Measurements from ENCODE around the gene ADARB2.
"Not testable (repeated sequence)": the region's sequence is repeated elsewhere in the genome, so short reads cannot be mapped to it uniquely, and the experiment has no call there.

The ADARB2 gene

DNA sequence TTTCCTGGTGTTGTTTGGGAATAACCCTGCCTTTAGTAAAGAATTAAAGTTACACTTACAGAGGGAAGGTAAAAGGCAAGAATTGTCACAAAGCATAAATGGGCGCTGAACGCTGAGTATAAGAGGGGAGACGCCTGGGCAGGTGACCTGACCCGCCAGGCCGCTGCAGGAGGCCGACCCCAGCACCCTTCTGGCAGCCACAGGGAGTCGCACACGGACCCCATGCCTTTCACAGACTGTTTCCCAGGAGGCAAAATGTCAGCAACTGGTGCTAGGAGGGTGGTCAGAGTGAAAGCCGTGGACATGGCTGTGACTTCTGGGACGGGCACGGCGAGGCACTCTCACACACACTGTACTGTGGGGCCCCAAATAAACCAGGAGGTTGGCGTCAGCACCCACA, 392.9 kb downstream of the ADARB2 start:
- Histone ChIP-seq H3K27me3 (ENCODE audit: insufficient read depth, poor library complexity, severe bottlenecking) (no peaks in the 10 kb centered on the region), H3K27ac (replicated peaks) (no peak overlapping the region), H3K4me3 (replicated peaks; ENCODE audit: insufficient read depth, low read length) (no peak overlapping the region)
- TF ChIP-seq GABPA (IDR thresholded peaks at IDR 0.05; ENCODE audit: low read depth) (no peak), POLR2AphosphoS5 (IDR thresholded peaks at IDR 0.05; ENCODE audit: low read depth) (no peak), SPI1 (IDR thresholded peaks at IDR 0.05; ENCODE audit: borderline replicate concordance, low read depth) (no peak), CTCF (IDR thresholded peaks at IDR 0.05; ENCODE audit: insufficient read depth, low read length) (no peak), REST (IDR thresholded peaks at IDR 0.05; ENCODE audit: insufficient replicate concordance, low read depth) (no peak)
- DNase-seq (ENCODE audit: low read depth in 1 of 2, low spot score in 1 of 2) = no peak

- no peaks in the 10 kb centered on the region for H3K27me3 ChIP-seq (ENCODE audit: insufficient read depth, poor library complexity, severe bottlenecking)
- no peak overlapping the region for H3K27ac ChIP-seq (replicated peaks)
- TF ChIP-seq CTCF (IDR thresholded peaks at IDR 0.05; ENCODE audit: insufficient read depth, low read length) (no peak), POLR2AphosphoS5 (IDR thresholded peaks at IDR 0.05; ENCODE audit: low read depth) (no peak), GABPA (IDR thresholded peaks at IDR 0.05; ENCODE audit: low read depth) (no peak), SPI1 (IDR thresholded peaks at IDR 0.05; ENCODE audit: borderline replicate concordance, low read depth) (no peak), REST (IDR thresholded peaks at IDR 0.05; ENCODE audit: insufficient replicate concordance, low read depth) (no peak)
- H3K4me3 ChIP-seq (replicated peaks; ENCODE audit: insufficient read depth, low read length) = no peak overlapping the region
- no peak for DNase-seq (ENCODE audit: low read depth in 1 of 2, low spot score in 1 of 2)
These were observed 394.1 kb downstream of the ADARB2 start for GRCh38 chr10:1343176-1343575.

DNA sequence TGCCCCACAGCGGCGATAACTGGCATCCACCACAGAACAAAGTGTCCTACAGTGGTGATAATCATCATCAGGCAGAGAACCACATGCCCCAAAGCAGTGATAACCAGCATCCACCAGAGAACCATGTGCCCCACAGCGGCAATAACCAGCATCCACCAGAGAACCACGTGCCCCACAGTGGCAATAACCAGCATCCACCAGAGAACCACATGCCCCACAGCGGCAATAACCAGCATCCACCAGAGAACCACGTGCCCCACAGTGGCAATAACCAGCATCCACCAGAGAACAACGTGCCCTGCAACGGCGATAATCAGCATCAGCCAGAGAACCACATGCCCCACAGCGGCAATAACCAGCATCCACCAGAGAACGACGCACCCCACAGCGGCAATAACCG, 396.3 kb downstream of the ADARB2 start:
- H3K4me3 ChIP-seq (replicated peaks; ENCODE audit: insufficient read depth, low read length); DNase-seq (ENCODE audit: low read depth in 1 of 2, low spot score in 1 of 2); H3K27ac ChIP-seq (replicated peaks); H3K27me3 ChIP-seq (ENCODE audit: insufficient read depth, poor library complexity, severe bottlenecking): not testable (repeated sequence)

- DNase-seq (ENCODE audit: low read depth in 1 of 2, low spot score in 1 of 2) = no peak
- H3K27ac ChIP-seq (replicated peaks) = no peak overlapping the region
- no peak for TF ChIP-seq REST (IDR thresholded peaks at IDR 0.05; ENCODE audit: insufficient replicate concordance, low read depth)
- no peak for TF ChIP-seq SPI1 (IDR thresholded peaks at IDR 0.05; ENCODE audit: borderline replicate concordance, low read depth)
- TF ChIP-seq POLR2AphosphoS5 (IDR thresholded peaks at IDR 0.05; ENCODE audit: low read depth) = no peak
- TF ChIP-seq GABPA (IDR thresholded peaks at IDR 0.05; ENCODE audit: low read depth) = no peak
- TF ChIP-seq CTCF (IDR thresholded peaks at IDR 0.05; ENCODE audit: insufficient read depth, low read length) = no peak
- no peaks in the 10 kb centered on the region for H3K27me3 ChIP-seq (ENCODE audit: insufficient read depth, poor library complexity, severe bottlenecking)
- no peak overlapping the region for H3K4me3 ChIP-seq (replicated peaks; ENCODE audit: insufficient read depth, low read length)
These were observed 397.9 kb downstream of the ADARB2 start for GRCh38 chr10:1339396-1339795.

All from HL-60 (cell line).